ENCODE data around the gene CD163L1. TPM values are rescaled to one million over a fixed set of nuclear protein-coding genes. Genes with fewer than 3 reads are reported as not detected.
A peak's percentile ranks its signal among the peaks of the same experiment; 100 is the strongest.

CD163L1 gene
- 0.18 TPM for polyA plus RNA-seq (2013, experiment 1 of 2)
- 0.03 TPM for polyA plus RNA-seq (2013, experiment 2 of 2)

GRCh38 chr12:7444076-7444475 lies at the start of gene CD163L1:
Gene CD163L1 (minus strand): TSS chr12:7444153. CDS start chr12:7444127, 26 bp downstream.
- Histone ChIP-seq H3K9me3 (replicated peaks in 1 of 2; ENCODE audit: control insufficient read depth in 2 of 2, insufficient read depth in 1 of 2, low read depth in 1 of 2, low read length in 2 of 2) (no peaks in the 10 kb centered on the region), H2BK15ac (ENCODE audit: low read length) (no peak within 1 kb of the TSS), H2BK5ac (ENCODE audit: low read length) (no peak within 1 kb of the TSS), H3K36me3 (replicated peaks in 1 of 2; ENCODE audit: control insufficient read depth in 2 of 2, insufficient read depth in 2 of 2, low read length in 2 of 2) (no peaks in the 10 kb centered on the region), H3K18ac (ENCODE audit: low read length) (no peak within 1 kb of the TSS), H3K23ac (ENCODE audit: low read depth, low read length, poor library complexity) (no peak within 1 kb of the TSS), H3K9ac (ENCODE audit: low read depth, low read length, poor library complexity) (no peak within 1 kb of the TSS), H2AFZ (ENCODE audit: low read length) (no peak within 1 kb of the TSS), H3K4me2 (ENCODE audit: insufficient read depth, low read length, poor library complexity, severe bottlenecking) (no peak within 1 kb of the TSS), H3K4me3 (ENCODE audit: low read length in 2 of 2) (no peak within 1 kb of the TSS), H2AK5ac (ENCODE audit: low read depth, low read length) (no peak within 1 kb of the TSS), H3K14ac (ENCODE audit: low read length) (no peak within 1 kb of the TSS), H3K27ac (replicated peaks; ENCODE audit: low read length) (no peak within 1 kb of the TSS), H4K8ac (ENCODE audit: low read depth, low read length) (no peak within 1 kb of the TSS), H3K27me3 (ENCODE audit: control insufficient read depth in 3 of 3, insufficient read depth in 3 of 3, low read depth in 1 of 3, low read length in 3 of 3) (peaks cover 0 to 20% (median 0%) of the 10 kb centered on the region in 3 experiments), H2BK12ac (ENCODE audit: low read length) (no peak within 1 kb of the TSS), H3K79me1 (ENCODE audit: low read depth, low read length) (no peaks in the 10 kb centered on the region), H2BK120ac (ENCODE audit: low read depth, low read length) (no peak within 1 kb of the TSS), H3K4me1 (ENCODE audit: control insufficient read depth in 2 of 2, insufficient read depth in 1 of 2, low read depth in 1 of 2, low read length in 2 of 2) (no peaks in the 10 kb centered on the region), H4K91ac (ENCODE audit: low read depth, low read length, poor library complexity) (no peak within 1 kb of the TSS), H3K4ac (ENCODE audit: low read length) (no peak within 1 kb of the TSS)
- WGBS, 2 donors (ENCODE audit: extremely low coverage in 2 of 2, insufficient read length in 2 of 2, insufficient replicate concordance in 1 of 2), result no CpG with 5 or more reads among the region's 2 CpGs
- DNase-seq (ENCODE audit: low spot score), result no peak

DNA sequence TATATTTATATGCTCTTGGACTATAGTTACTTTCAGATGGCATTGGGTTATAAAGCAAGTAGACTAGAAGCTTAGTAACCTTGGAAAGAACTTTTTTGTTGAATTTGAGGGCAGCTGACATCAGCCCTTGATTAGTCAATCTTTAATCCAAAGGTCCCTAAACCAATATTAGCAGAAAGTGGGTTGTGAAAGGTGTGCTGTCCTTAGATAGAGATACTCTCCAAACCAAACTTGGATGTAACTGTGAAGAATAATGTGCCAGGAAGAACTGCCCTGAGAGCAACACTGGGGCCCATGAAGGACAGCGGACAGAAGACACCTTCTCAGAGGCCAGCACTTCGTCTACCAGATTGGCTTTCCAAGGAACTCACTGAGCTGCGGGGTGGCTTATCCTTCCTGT lies 49.1 kb upstream of the CD163L1 start:
- Histone ChIP-seq H2AFZ (ENCODE audit: low read length) (no peak overlapping the region), H3K4ac (ENCODE audit: low read length) (no peak overlapping the region), H2BK15ac (ENCODE audit: low read length) (no peak overlapping the region), H3K27me3 (ENCODE audit: control insufficient read depth in 3 of 3, insufficient read depth in 3 of 3, low read depth in 1 of 3, low read length in 3 of 3) (no peaks in the 10 kb centered on the region), H3K9me3 (replicated peaks in 1 of 2; ENCODE audit: control insufficient read depth in 2 of 2, insufficient read depth in 1 of 2, low read depth in 1 of 2, low read length in 2 of 2) (peaks cover 0 to 2% of the 10 kb centered on the region in 2 donors), H2BK120ac (ENCODE audit: low read depth, low read length) (no peak overlapping the region), H3K18ac (ENCODE audit: low read length) (no peak overlapping the region), H2AK5ac (ENCODE audit: low read depth, low read length) (no peak overlapping the region), H3K9ac (ENCODE audit: low read depth, low read length, poor library complexity) (no peak overlapping the region), H4K91ac (ENCODE audit: low read depth, low read length, poor library complexity) (no peak overlapping the region), H3K23ac (ENCODE audit: low read depth, low read length, poor library complexity) (no peak overlapping the region), H4K8ac (ENCODE audit: low read depth, low read length) (no peak overlapping the region), H3K4me3 (ENCODE audit: low read length in 2 of 2) (no peak overlapping the region), H3K14ac (ENCODE audit: low read length) (no peak overlapping the region), H2BK12ac (ENCODE audit: low read length) (no peak overlapping the region), H3K4me2 (ENCODE audit: insufficient read depth, low read length, poor library complexity, severe bottlenecking) (no peak overlapping the region), H3K4me1 (ENCODE audit: control insufficient read depth in 2 of 2, insufficient read depth in 1 of 2, low read depth in 1 of 2, low read length in 2 of 2) (peaks cover 0 to 3% of the 10 kb centered on the region in 2 donors), H3K27ac (replicated peaks; ENCODE audit: low read length) (no peak overlapping the region), H3K36me3 (replicated peaks in 1 of 2; ENCODE audit: control insufficient read depth in 2 of 2, insufficient read depth in 2 of 2, low read length in 2 of 2) (no peaks in the 10 kb centered on the region), H2BK5ac (ENCODE audit: low read length) (no peak overlapping the region), H3K79me1 (ENCODE audit: low read depth, low read length) (no peaks in the 10 kb centered on the region)
- no peak for DNase-seq (ENCODE audit: low spot score)
- no CpG with 5 or more reads among the region's 3 CpGs for WGBS, 2 donors (ENCODE audit: extremely low coverage in 2 of 2, insufficient read length in 2 of 2, insufficient replicate concordance in 1 of 2)

GRCh38 chr12:7486512-7486911 lies 42.6 kb upstream of the CD163L1 start:
- Histone ChIP-seq H3K27me3 (ENCODE audit: control insufficient read depth in 3 of 3, insufficient read depth in 3 of 3, low read depth in 1 of 3, low read length in 3 of 3) (no peaks in the 10 kb centered on the region), H3K79me1 (ENCODE audit: low read depth, low read length) (no peaks in the 10 kb centered on the region), H3K23ac (ENCODE audit: low read depth, low read length, poor library complexity) (no peak overlapping the region), H3K4ac (ENCODE audit: low read length) (no peak overlapping the region), H3K14ac (ENCODE audit: low read length) (no peak overlapping the region), H3K27ac (replicated peaks; ENCODE audit: low read length) (no peak overlapping the region), H3K4me1 (ENCODE audit: control insufficient read depth in 2 of 2, insufficient read depth in 1 of 2, low read depth in 1 of 2, low read length in 2 of 2) (no peaks in the 10 kb centered on the region), H3K9ac (ENCODE audit: low read depth, low read length, poor library complexity) (no peak overlapping the region), H2AK5ac (ENCODE audit: low read depth, low read length) (no peak overlapping the region), H2AFZ (ENCODE audit: low read length) (no peak overlapping the region), H4K91ac (ENCODE audit: low read depth, low read length, poor library complexity) (no peak overlapping the region), H3K4me2 (ENCODE audit: insufficient read depth, low read length, poor library complexity, severe bottlenecking) (no peak overlapping the region), H2BK120ac (ENCODE audit: low read depth, low read length) (no peak overlapping the region), H2BK15ac (ENCODE audit: low read length) (no peak overlapping the region), H3K36me3 (replicated peaks in 1 of 2; ENCODE audit: control insufficient read depth in 2 of 2, insufficient read depth in 2 of 2, low read length in 2 of 2) (no peaks in the 10 kb centered on the region), H2BK5ac (ENCODE audit: low read length) (no peak overlapping the region), H3K9me3 (replicated peaks in 1 of 2; ENCODE audit: control insufficient read depth in 2 of 2, insufficient read depth in 1 of 2, low read depth in 1 of 2, low read length in 2 of 2) (no peaks in the 10 kb centered on the region), H3K18ac (ENCODE audit: low read length) (no peak overlapping the region), H3K4me3 (ENCODE audit: low read length in 2 of 2) (no peak overlapping the region), H4K8ac (ENCODE audit: low read depth, low read length) (no peak overlapping the region), H2BK12ac (ENCODE audit: low read length) (no peak overlapping the region)
- WGBS, 2 donors (ENCODE audit: extremely low coverage in 2 of 2, insufficient read length in 2 of 2, insufficient replicate concordance in 1 of 2), result no CpG with 5 or more reads among the region's 6 CpGs
- no peak for DNase-seq (ENCODE audit: low spot score)

DNA sequence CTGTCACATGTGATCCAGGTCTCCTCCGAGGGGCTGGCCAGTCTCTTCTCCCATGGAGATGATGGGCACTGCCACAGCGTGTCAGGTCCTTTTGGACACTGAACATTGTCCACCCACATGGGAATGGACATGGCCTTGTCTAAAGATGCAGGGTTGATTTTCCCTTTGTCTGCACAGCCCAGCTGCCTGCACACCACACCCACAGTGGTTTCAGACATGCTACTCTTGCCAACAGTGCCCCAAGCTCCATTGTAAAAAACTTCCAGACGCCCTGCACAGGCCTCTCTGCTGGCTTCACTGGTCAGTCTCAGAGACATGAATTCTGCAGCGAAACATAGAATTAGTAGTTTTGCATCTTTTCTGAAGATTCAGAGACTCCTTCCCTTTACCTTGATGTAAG lies 41.1 kb upstream of the CD163L1 start:
- DNase-seq (ENCODE audit: low spot score), result no peak
- Histone ChIP-seq H2BK12ac (ENCODE audit: low read length) (no peak overlapping the region), H3K18ac (ENCODE audit: low read length) (no peak overlapping the region), H3K14ac (ENCODE audit: low read length) (no peak overlapping the region), H3K23ac (ENCODE audit: low read depth, low read length, poor library complexity) (no peak overlapping the region), H4K8ac (ENCODE audit: low read depth, low read length) (peak overlapping the region; percentile 68), H3K27me3 (ENCODE audit: control insufficient read depth in 3 of 3, insufficient read depth in 3 of 3, low read depth in 1 of 3, low read length in 3 of 3) (no peaks in the 10 kb centered on the region), H2BK5ac (ENCODE audit: low read length) (no peak overlapping the region), H2BK15ac (ENCODE audit: low read length) (no peak overlapping the region), H3K27ac (replicated peaks; ENCODE audit: low read length) (no peak overlapping the region), H3K4me1 (ENCODE audit: control insufficient read depth in 2 of 2, insufficient read depth in 1 of 2, low read depth in 1 of 2, low read length in 2 of 2) (no peaks in the 10 kb centered on the region), H2AFZ (ENCODE audit: low read length) (no peak overlapping the region), H4K91ac (ENCODE audit: low read depth, low read length, poor library complexity) (no peak overlapping the region), H2BK120ac (ENCODE audit: low read depth, low read length) (no peak overlapping the region), H3K4me3 (ENCODE audit: low read length in 2 of 2) (no peak overlapping the region), H3K4me2 (ENCODE audit: insufficient read depth, low read length, poor library complexity, severe bottlenecking) (no peak overlapping the region), H3K79me1 (ENCODE audit: low read depth, low read length) (no peaks in the 10 kb centered on the region), H3K4ac (ENCODE audit: low read length) (no peak overlapping the region), H3K9ac (ENCODE audit: low read depth, low read length, poor library complexity) (no peak overlapping the region), H3K9me3 (replicated peaks in 1 of 2; ENCODE audit: control insufficient read depth in 2 of 2, insufficient read depth in 1 of 2, low read depth in 1 of 2, low read length in 2 of 2) (no peaks in the 10 kb centered on the region), H2AK5ac (ENCODE audit: low read depth, low read length) (no peak overlapping the region), H3K36me3 (replicated peaks in 1 of 2; ENCODE audit: control insufficient read depth in 2 of 2, insufficient read depth in 2 of 2, low read length in 2 of 2) (no peaks in the 10 kb centered on the region)
- no CpG with 5 or more reads among the region's 4 CpGs for WGBS, 2 donors (ENCODE audit: extremely low coverage in 2 of 2, insufficient read length in 2 of 2, insufficient replicate concordance in 1 of 2)

All from neuronal stem cell (in vitro differentiated cells).